GM23338 (cell line): ENCODE measurements around the gene TPI1. TPM values are rescaled to one million over a fixed set of nuclear protein-coding genes. Genes with fewer than 3 reads are reported as not detected.

Source experiments
- ATAC-seq: fragments of 200-7000 bp; cut with Tn5 transposase; 3 replicates; pipeline ENCODE4 v1.9.1; 2020
- DNase-seq: peaks from one replicate; pipeline ENCODE4 v3.0.0-alpha.2; 2015; ENCODE audit warnings: low spot score
- H2AFZ ChIP-seq: fragments of 200-600 bp; sonication (generic); 2 replicates; pipeline ENCODE4 v1.8.0; 2016; ENCODE audit warnings: antibody characterized with exemption, mild to moderate bottlenecking, moderate library complexity
- H3F3A ChIP-seq: fragments of 200-600 bp; sonication (generic); replicated peaks from 2 replicates; pipeline ENCODE4 v1.8.0; 2017; ENCODE audit warnings: antibody characterized with exemption, mixed run types, low read depth
- H3K27ac ChIP-seq: fragments of 200-600 bp; sonication (generic); 2 replicates; pipeline ENCODE4 v1.6.1; 2016; ENCODE audit warnings: low read depth
- H3K27me3 ChIP-seq: fragments of 200-600 bp; sonication (generic); 2 replicates; pipeline ENCODE4 v1.8.0; 2016; ENCODE audit warnings: mild to moderate bottlenecking, mixed run types, moderate library complexity; ENCODE audit not compliant: insufficient read depth
- H3K36me3 ChIP-seq: fragments of 200-600 bp; sonication (generic); 2 replicates; pipeline ENCODE4 v1.8.0; 2016; ENCODE audit warnings: mild to moderate bottlenecking; ENCODE audit not compliant: insufficient read depth
- H3K4me1 ChIP-seq: fragments of 200-600 bp; sonication (generic); 2 replicates; pipeline ENCODE4 v1.8.0; 2016; ENCODE audit warnings: mild to moderate bottlenecking, moderate library complexity; ENCODE audit not compliant: insufficient read depth
- H3K4me2 ChIP-seq: fragments of 200-600 bp; sonication (generic); 2 replicates; pipeline ENCODE4 v1.7.1; 2017; ENCODE audit warnings: mixed run types
- H3K4me3 ChIP-seq: fragments of 200-600 bp; sonication (generic); 2 replicates; pipeline ENCODE4 v1.6.1; 2016; ENCODE audit warnings: mixed run types
- H3K79me2 ChIP-seq: fragments of 200-600 bp; sonication (generic); replicated peaks from 2 replicates; pipeline ENCODE4 v1.8.0; 2017; ENCODE audit warnings: mild to moderate bottlenecking; ENCODE audit not compliant: insufficient read depth
- H3K9me2 ChIP-seq: fragments of 200-600 bp; sonication (generic); 2 replicates; pipeline ENCODE4 v1.8.0; 2017; ENCODE audit not compliant: insufficient read depth
- H4K20me1 ChIP-seq: fragments of 200-600 bp; sonication (generic); replicated peaks from 2 replicates; pipeline ENCODE4 v1.8.0; 2017; ENCODE audit warnings: mild to moderate bottlenecking; ENCODE audit not compliant: insufficient read depth
- H3K27ac Mint-ChIP-seq: 2 replicates; pipeline ENCODE4 v1.8.0; 2020; ENCODE audit warnings: inconsistent platforms, mild to moderate bottlenecking, moderate library complexity, mixed read lengths
- H3K27me3 Mint-ChIP-seq: 3 replicates; pipeline ENCODE4 v1.8.0; 2022; ENCODE audit warnings: low read depth, mild to moderate bottlenecking, moderate library complexity, mixed read lengths, inconsistent platforms; ENCODE audit not compliant: insufficient read depth, poor library complexity
- H3K36me3 Mint-ChIP-seq: 3 replicates; pipeline ENCODE4 v1.8.0; 2021; ENCODE audit warnings: low read depth, mild to moderate bottlenecking, inconsistent platforms, moderate library complexity, mixed read lengths
- H3K4me1 Mint-ChIP-seq: 3 replicates; pipeline ENCODE4 v1.8.0; 2020; ENCODE audit warnings: mild to moderate bottlenecking, inconsistent platforms, mixed read lengths
- H3K4me3 Mint-ChIP-seq: 3 replicates; pipeline ENCODE4 v1.8.0; 2021; ENCODE audit warnings: moderate library complexity, mild to moderate bottlenecking, inconsistent platforms, mixed read lengths
- H3K9me3 Mint-ChIP-seq: 3 replicates; pipeline ENCODE4 v1.8.0; 2020; ENCODE audit warnings: moderate library complexity, mild to moderate bottlenecking, inconsistent platforms, mixed read lengths
- CREB1 ChIP-seq: fragments of 250-450 bp; sonication (Bioruptor Pico); IDR thresholded peaks from 2 replicates; pipeline ENCODE4 v1.5.0; 2020; ENCODE audit warnings: low read depth, mild to moderate bottlenecking, moderate library complexity
- EZH2 ChIP-seq: fragments of 200-600 bp; sonication (generic); IDR thresholded peaks from one replicate; pipeline ENCODE4 v1.8.0; 2017; ENCODE audit warnings: antibody characterized with exemption, mild to moderate bottlenecking, low read depth; ENCODE audit not compliant: unreplicated experiment
- EZH2phosphoT487 ChIP-seq: fragments of 200-600 bp; sonication (generic); IDR thresholded peaks from one replicate; pipeline ENCODE4 v1.8.1; 2018; ENCODE audit warnings: antibody characterized with exemption; ENCODE audit not compliant: unreplicated experiment
- JUNB ChIP-seq: IDR thresholded peaks from one replicate; pipeline ENCODE4 v1.6.1; 2016; ENCODE audit warnings: antibody characterized with exemption; ENCODE audit not compliant: unreplicated experiment
- NANOG ChIP-seq: IDR thresholded peaks from 2 replicates; pipeline ENCODE4 v1.6.1; 2016; ENCODE audit warnings: antibody characterized with exemption, borderline replicate concordance
- POLR2AphosphoS5 ChIP-seq: IDR thresholded peaks from 2 replicates; pipeline ENCODE4 v1.6.1; 2016; ENCODE audit warnings: antibody characterized with exemption, low read depth
- STAT1 ChIP-seq: IDR thresholded peaks from one replicate; pipeline ENCODE4 v1.6.1; 2016; ENCODE audit warnings: antibody characterized with exemption; ENCODE audit not compliant: unreplicated experiment
- ZNF114 ChIP-seq: fragments of 250-450 bp; sonication (Bioruptor Pico); IDR thresholded peaks from 2 replicates; pipeline ENCODE4 v1.5.0; 2020; ENCODE audit warnings: mild to moderate bottlenecking, moderate library complexity
- ZNF331 ChIP-seq: fragments of 250-450 bp; sonication (Bioruptor Pico); IDR thresholded peaks from 2 replicates; pipeline ENCODE4 v1.5.0; 2020; ENCODE audit warnings: low read depth, mild to moderate bottlenecking, moderate library complexity
- polyA plus RNA-seq: library from polyadenylated mRNA; unstranded; fragments of >200 nt; fragmentation: Nextera tagmentation; extraction: Ambion mirVana; gene quantifications from 2 replicates; pipeline ENCODE4 v1.2.1, GENCODE V29; 2016
- total RNA-seq: library from RNA; depleted of rRNA; stranded (reverse); fragments of >200 nt; shearing (Covaris generic); gene quantifications from 2 replicates; pipeline ENCODE4 v1.2.3, GENCODE V29; 2014
- TF ChIP-seq, protein P1 (sequence below): IDR thresholded peaks from 2 replicates; pipeline ENCODE4 v1.6.1; 2016; ENCODE audit warnings: antibody characterized with exemption
- TF ChIP-seq, protein P2 (sequence below): IDR thresholded peaks from one replicate; pipeline ENCODE4 v1.6.1; 2018; ENCODE audit warnings: antibody characterized with exemption; ENCODE audit not compliant: unreplicated experiment
- TF ChIP-seq, protein P3 (sequence below): fragments of 250-450 bp; sonication (Bioruptor Pico); IDR thresholded peaks from 2 replicates; pipeline ENCODE4 v1.5.0; 2020; ENCODE audit warnings: mild to moderate bottlenecking, moderate library complexity
- TF ChIP-seq, protein P4 (sequence below), 2 experiments: fragments of 200-600 bp in 1 of 2; sonication (generic) in 1 of 2; conservative IDR thresholded peaks; 2 replicates each; pipeline versions ENCODE4 v1.5.1 to v1.6.1; 2016 to 2017; ENCODE audit warnings: antibody characterized with exemption in 2 of 2, low read depth in 2 of 2, mild to moderate bottlenecking in 2 of 2, moderate library complexity in 1 of 2

The TPI1 gene
- total and polyA plus RNA-seq, 2 experiments from 2014 or later: 737 to 822 TPM

DNA sequence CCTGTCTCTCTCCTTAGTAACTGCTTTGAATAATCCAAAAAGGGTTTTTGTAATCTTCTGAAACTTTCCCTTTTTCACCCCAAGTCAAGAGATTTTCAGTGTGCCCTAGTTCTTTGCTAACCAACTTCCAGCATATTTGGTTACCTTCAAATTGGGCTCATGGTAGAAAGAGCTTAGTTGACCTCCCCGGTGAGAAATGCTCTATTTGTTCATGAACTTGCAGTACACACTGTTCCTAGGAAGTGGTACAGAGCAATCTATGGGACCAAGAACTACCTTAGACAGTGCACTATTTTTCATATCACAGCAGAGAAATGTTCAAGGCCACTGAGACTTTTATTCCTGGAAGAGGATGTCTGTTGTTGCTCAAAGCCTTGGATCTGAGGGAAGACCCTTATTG is 13.7 kb upstream of the TPI1 start:
- Histone ChIP-seq H4K20me1 (peaks cover 4% of the 10 kb centered on the region; the same call in 1 of the 2 replicates), H3F3A (peaks cover 11% of the 10 kb centered on the region; the same call in 1 of the 2 replicates), H3K36me3 (peaks cover 29% of the 10 kb centered on the region), H3K4me1 (peaks cover 19% of the 10 kb centered on the region), H3K79me2 (peaks cover 41% of the 10 kb centered on the region), H3K27ac (no peak overlapping the region), H3K9me2 (no peaks in the 10 kb centered on the region), H2AFZ (no peak overlapping the region), H3K4me2 (peak overlapping the region; percentile 83), H3K27me3 (no peaks in the 10 kb centered on the region), H3K4me3 (peak overlapping the region; percentile 80; the same call in 1 of the 2 replicates)
- Mint-ChIP-seq H3K27ac (peak overlapping the region; percentile 91), H3K9me3 (no peaks in the 10 kb centered on the region), H3K4me1 (peaks cover 15% of the 10 kb centered on the region), H3K27me3 (peaks cover 25% of the 10 kb centered on the region), H3K4me3 (peak overlapping the region; percentile 95), H3K36me3 (peaks cover 50% of the 10 kb centered on the region)
- no peak for DNase-seq
- TF ChIP-seq, protein P1, sequence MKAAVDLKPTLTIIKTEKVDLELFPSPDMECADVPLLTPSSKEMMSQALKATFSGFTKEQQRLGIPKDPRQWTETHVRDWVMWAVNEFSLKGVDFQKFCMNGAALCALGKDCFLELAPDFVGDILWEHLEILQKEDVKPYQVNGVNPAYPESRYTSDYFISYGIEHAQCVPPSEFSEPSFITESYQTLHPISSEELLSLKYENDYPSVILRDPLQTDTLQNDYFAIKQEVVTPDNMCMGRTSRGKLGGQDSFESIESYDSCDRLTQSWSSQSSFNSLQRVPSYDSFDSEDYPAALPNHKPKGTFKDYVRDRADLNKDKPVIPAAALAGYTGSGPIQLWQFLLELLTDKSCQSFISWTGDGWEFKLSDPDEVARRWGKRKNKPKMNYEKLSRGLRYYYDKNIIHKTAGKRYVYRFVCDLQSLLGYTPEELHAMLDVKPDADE: no peak
- TF ChIP-seq ZNF331 (no peak), CREB1 (no peak), NANOG (no peak), ZNF114 (CRISPR knock-in tag) (no peak), JUNB (no peak), EZH2phosphoT487 (no peak), EZH2 (no peak), POLR2AphosphoS5 (no peak), STAT1 (no peak)
- TF ChIP-seq, protein P2, sequence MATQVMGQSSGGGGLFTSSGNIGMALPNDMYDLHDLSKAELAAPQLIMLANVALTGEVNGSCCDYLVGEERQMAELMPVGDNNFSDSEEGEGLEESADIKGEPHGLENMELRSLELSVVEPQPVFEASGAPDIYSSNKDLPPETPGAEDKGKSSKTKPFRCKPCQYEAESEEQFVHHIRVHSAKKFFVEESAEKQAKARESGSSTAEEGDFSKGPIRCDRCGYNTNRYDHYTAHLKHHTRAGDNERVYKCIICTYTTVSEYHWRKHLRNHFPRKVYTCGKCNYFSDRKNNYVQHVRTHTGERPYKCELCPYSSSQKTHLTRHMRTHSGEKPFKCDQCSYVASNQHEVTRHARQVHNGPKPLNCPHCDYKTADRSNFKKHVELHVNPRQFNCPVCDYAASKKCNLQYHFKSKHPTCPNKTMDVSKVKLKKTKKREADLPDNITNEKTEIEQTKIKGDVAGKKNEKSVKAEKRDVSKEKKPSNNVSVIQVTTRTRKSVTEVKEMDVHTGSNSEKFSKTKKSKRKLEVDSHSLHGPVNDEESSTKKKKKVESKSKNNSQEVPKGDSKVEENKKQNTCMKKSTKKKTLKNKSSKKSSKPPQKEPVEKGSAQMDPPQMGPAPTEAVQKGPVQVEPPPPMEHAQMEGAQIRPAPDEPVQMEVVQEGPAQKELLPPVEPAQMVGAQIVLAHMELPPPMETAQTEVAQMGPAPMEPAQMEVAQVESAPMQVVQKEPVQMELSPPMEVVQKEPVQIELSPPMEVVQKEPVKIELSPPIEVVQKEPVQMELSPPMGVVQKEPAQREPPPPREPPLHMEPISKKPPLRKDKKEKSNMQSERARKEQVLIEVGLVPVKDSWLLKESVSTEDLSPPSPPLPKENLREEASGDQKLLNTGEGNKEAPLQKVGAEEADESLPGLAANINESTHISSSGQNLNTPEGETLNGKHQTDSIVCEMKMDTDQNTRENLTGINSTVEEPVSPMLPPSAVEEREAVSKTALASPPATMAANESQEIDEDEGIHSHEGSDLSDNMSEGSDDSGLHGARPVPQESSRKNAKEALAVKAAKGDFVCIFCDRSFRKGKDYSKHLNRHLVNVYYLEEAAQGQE: no peak
- TF ChIP-seq, protein P3, sequence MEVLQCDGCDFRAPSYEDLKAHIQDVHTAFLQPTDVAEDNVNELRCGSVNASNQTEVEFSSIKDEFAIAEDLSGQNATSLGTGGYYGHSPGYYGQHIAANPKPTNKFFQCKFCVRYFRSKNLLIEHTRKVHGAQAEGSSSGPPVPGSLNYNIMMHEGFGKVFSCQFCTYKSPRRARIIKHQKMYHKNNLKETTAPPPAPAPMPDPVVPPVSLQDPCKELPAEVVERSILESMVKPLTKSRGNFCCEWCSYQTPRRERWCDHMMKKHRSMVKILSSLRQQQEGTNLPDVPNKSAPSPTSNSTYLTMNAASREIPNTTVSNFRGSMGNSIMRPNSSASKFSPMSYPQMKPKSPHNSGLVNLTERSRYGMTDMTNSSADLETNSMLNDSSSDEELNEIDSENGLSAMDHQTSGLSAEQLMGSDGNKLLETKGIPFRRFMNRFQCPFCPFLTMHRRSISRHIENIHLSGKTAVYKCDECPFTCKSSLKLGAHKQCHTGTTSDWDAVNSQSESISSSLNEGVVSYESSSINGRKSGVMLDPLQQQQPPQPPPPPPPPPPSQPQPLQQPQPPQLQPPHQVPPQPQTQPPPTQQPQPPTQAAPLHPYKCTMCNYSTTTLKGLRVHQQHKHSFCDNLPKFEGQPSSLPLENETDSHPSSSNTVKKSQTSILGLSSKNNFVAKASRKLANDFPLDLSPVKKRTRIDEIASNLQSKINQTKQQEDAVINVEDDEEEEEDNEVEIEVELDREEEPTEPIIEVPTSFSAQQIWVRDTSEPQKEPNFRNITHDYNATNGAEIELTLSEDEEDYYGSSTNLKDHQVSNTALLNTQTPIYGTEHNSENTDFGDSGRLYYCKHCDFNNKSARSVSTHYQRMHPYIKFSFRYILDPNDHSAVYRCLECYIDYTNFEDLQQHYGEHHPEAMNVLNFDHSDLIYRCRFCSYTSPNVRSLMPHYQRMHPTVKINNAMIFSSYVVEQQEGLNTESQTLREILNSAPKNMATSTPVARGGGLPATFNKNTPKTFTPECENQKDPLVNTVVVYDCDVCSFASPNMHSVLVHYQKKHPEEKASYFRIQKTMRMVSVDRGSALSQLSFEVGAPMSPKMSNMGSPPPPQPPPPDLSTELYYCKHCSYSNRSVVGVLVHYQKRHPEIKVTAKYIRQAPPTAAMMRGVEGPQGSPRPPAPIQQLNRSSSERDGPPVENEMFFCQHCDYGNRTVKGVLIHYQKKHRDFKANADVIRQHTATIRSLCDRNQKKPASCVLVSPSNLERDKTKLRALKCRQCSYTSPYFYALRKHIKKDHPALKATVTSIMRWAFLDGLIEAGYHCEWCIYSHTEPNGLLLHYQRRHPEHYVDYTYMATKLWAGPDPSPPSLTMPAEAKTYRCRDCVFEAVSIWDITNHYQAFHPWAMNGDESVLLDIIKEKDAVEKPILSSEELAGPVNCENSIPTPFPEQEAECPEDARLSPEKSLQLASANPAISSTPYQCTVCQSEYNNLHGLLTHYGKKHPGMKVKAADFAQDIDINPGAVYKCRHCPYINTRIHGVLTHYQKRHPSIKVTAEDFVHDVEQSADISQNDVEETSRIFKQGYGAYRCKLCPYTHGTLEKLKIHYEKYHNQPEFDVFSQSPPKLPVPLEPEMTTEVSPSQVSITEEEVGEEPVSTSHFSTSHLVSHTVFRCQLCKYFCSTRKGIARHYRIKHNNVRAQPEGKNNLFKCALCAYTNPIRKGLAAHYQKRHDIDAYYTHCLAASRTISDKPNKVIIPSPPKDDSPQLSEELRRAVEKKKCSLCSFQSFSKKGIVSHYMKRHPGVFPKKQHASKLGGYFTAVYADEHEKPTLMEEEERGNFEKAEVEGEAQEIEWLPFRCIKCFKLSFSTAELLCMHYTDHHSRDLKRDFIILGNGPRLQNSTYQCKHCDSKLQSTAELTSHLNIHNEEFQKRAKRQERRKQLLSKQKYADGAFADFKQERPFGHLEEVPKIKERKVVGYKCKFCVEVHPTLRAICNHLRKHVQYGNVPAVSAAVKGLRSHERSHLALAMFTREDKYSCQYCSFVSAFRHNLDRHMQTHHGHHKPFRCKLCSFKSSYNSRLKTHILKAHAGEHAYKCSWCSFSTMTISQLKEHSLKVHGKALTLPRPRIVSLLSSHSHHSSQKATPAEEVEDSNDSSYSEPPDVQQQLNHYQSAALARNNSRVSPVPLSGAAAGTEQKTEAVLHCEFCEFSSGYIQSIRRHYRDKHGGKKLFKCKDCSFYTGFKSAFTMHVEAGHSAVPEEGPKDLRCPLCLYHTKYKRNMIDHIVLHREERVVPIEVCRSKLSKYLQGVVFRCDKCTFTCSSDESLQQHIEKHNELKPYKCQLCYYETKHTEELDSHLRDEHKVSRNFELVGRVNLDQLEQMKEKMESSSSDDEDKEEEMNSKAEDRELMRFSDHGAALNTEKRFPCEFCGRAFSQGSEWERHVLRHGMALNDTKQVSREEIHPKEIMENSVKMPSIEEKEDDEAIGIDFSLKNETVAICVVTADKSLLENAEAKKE (CRISPR knock-in tag): no peak
- TF ChIP-seq, protein P4, sequence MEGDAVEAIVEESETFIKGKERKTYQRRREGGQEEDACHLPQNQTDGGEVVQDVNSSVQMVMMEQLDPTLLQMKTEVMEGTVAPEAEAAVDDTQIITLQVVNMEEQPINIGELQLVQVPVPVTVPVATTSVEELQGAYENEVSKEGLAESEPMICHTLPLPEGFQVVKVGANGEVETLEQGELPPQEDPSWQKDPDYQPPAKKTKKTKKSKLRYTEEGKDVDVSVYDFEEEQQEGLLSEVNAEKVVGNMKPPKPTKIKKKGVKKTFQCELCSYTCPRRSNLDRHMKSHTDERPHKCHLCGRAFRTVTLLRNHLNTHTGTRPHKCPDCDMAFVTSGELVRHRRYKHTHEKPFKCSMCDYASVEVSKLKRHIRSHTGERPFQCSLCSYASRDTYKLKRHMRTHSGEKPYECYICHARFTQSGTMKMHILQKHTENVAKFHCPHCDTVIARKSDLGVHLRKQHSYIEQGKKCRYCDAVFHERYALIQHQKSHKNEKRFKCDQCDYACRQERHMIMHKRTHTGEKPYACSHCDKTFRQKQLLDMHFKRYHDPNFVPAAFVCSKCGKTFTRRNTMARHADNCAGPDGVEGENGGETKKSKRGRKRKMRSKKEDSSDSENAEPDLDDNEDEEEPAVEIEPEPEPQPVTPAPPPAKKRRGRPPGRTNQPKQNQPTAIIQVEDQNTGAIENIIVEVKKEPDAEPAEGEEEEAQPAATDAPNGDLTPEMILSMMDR (conservative IDR thresholded peaks at IDR 0.05; ENCODE audit: low read depth in 2 of 2): no peak
- ATAC-seq: no peak
